Psoas muscle (tissue), 8 donors: ENCODE measurements around the gene HERPUD2. TPM values are rescaled to one million over a fixed set of nuclear protein-coding genes. Genes with fewer than 3 reads are reported as not detected.
A peak's percentile ranks its signal among the peaks of the same experiment; 100 is the strongest.

Source experiments
- ATAC-seq, 4 donors: fragments of 200-7000 bp; cut with Tn5 transposase; one replicate each; pipeline ENCODE4 v1.9.1; 2020; ENCODE audit warnings: moderate library complexity in 3 of 4, mild to moderate bottlenecking in 2 of 4
- DNase-seq, 2 donors: peaks; one replicate each; pipeline ENCODE4 v3.0.0-alpha.2; 2020
- H3K27ac ChIP-seq: fragments of 200-600 bp; one replicate; pipeline ENCODE4 v1.8.0; 2022
- H3K27me3 ChIP-seq, 3 donors: fragments of 200-600 bp in 1 of 3; one replicate each; pipeline versions ENCODE4 v1.6.1 to v1.8.0; 2013 to 2022; ENCODE audit warnings: low read length in 2 of 3, mild to moderate bottlenecking in 2 of 3, moderate library complexity in 1 of 3; ENCODE audit not compliant: insufficient read depth in 3 of 3
- H3K36me3 ChIP-seq, 2 donors: fragments of 200-600 bp in 1 of 2; one replicate each; pipeline versions ENCODE4 v1.6.1 to v1.8.0; 2013 to 2022; ENCODE audit warnings: low read depth in 1 of 2, mild to moderate bottlenecking in 1 of 2, moderate library complexity in 1 of 2; ENCODE audit not compliant: insufficient read depth in 1 of 2
- H3K4me1 ChIP-seq: fragments of 200-600 bp; one replicate; pipeline ENCODE4 v1.8.0; 2022
- H3K4me3 ChIP-seq: fragments of 200-600 bp; one replicate; pipeline ENCODE4 v1.8.0; 2022; ENCODE audit warnings: mild to moderate bottlenecking
- H3K9me3 ChIP-seq: fragments of 200-600 bp; one replicate; pipeline ENCODE4 v1.8.0; 2022
- WGBS, 3 donors: extraction: QIAGEN DNeasy Blood & Tissue Kit; methylation state at CpG; one replicate each; pipeline versions ENCODE4 v1.1.6 to v1.1.7; 2013; 5-methylcytosine and 5-hydroxymethylcytosine counted together
- intact Hi-C, 2 donors: fragments of 100-400 bp; cut with DNase I; formaldehyde crosslinking; loops; one replicate each; pipeline versions ENCODE4 v1.11.0 to v1.14.2; 2022
- polyA plus RNA-seq, 3 donors: library from polyadenylated mRNA; stranded (reverse); fragments of 200-250 nt; gene quantifications; one replicate each; pipeline ENCODE4 v1.2.3, GENCODE V29; 2013
- total RNA-seq, 4 donors: library from RNA; stranded (reverse); fragmentation: NEBNext Ultra II Directional in 2 of 4; extraction: Animal tissue kit (Norgen Biotek cat#: 25700) in 2 of 4; gene quantifications; one replicate each; pipeline versions ENCODE4 v1.2.1 to v1.2.4, GENCODE V29; 2021 to 2023
- TF ChIP-seq, protein P1 (sequence below): fragments of 200-600 bp; IDR thresholded peaks from one replicate; pipeline ENCODE4 v1.8.0; 2022; ENCODE audit warnings: antibody characterized with exemption
- donor health status: healthy with polysubstance abuse.
- donor health status: DM: no; HTN: no; CAD: no; lungs with moderate emphysema.
- donor health status: Bipolar disorder and iron deficiency.
- donor health status: healthy.
- donor health status: DM: yes; HTN: yes; CAD: no.
- donor health status: DM: no; HTN: no; CAD: no.
- donor health status: DM: no; HTN: no; CAD: no.
- donor health status: DM: yes; HTN: yes; CAD: no.

HERPUD2 gene
- total and polyA plus RNA-seq, 7 donors, result 7.9 to 21.5 (median 12.5) TPM

GRCh38 chr7:35646289-35647023 lies 48.5 kb downstream of the HERPUD2 start:
- H3K4me3 ChIP-seq, result no peak overlapping the region
- peaks cover 48% of the 10 kb centered on the region for H3K4me1 ChIP-seq
- no peak for DNase-seq
- no peaks in the 10 kb centered on the region for H3K9me3 ChIP-seq
- intact Hi-C loops, result loop anchor here in 1 of 2 donors (10.0 kb wide), 1 partner anchor 48 kb away; the partner anchor contains the start of gene HERPUD2
- 41 to 53% (median 43%) methylated on average over 3 of the region's 3 CpGs for WGBS, 3 donors
- H3K36me3 ChIP-seq, result no peaks in the 10 kb centered on the region
- TF ChIP-seq, protein P1, sequence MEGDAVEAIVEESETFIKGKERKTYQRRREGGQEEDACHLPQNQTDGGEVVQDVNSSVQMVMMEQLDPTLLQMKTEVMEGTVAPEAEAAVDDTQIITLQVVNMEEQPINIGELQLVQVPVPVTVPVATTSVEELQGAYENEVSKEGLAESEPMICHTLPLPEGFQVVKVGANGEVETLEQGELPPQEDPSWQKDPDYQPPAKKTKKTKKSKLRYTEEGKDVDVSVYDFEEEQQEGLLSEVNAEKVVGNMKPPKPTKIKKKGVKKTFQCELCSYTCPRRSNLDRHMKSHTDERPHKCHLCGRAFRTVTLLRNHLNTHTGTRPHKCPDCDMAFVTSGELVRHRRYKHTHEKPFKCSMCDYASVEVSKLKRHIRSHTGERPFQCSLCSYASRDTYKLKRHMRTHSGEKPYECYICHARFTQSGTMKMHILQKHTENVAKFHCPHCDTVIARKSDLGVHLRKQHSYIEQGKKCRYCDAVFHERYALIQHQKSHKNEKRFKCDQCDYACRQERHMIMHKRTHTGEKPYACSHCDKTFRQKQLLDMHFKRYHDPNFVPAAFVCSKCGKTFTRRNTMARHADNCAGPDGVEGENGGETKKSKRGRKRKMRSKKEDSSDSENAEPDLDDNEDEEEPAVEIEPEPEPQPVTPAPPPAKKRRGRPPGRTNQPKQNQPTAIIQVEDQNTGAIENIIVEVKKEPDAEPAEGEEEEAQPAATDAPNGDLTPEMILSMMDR, result no peak
- H3K27ac ChIP-seq, result peak overlapping the region; percentile 73
- no peaks in the 10 kb centered on the region for H3K27me3 ChIP-seq
- ATAC-seq, result no peak

GRCh38 chr7:35645691-35646090 lies 49.2 kb downstream of the HERPUD2 start:
- Histone ChIP-seq H3K4me1 (peaks cover 48% of the 10 kb centered on the region), H3K36me3 (no peaks in the 10 kb centered on the region), H3K4me3 (no peak overlapping the region), H3K27ac (no peak overlapping the region), H3K9me3 (no peaks in the 10 kb centered on the region), H3K27me3 (no peaks in the 10 kb centered on the region)
- WGBS, 3 donors, result 80 to 94% (median 89%) methylated on average over 4 of the region's 4 CpGs
- no peak for DNase-seq
- intact Hi-C loops, result loop anchor here in 1 of 2 donors (10.0 kb wide), 1 partner anchor 49 kb away; the partner anchor contains the start of gene HERPUD2
- TF ChIP-seq, protein P1, result no peak
- ATAC-seq, result no peak

- no peaks in the 10 kb centered on the region for H3K27me3 ChIP-seq
- TF ChIP-seq, protein P1, result no peak
- no peak overlapping the region for H3K27ac ChIP-seq
- intact Hi-C loops, result no loop called here
- no peaks in the 10 kb centered on the region for H3K4me1 ChIP-seq
- DNase-seq, result no peak
- WGBS, 3 donors, result 64 to 72% (median 70%) methylated on average over 3 of the region's 3 CpGs
- no peak overlapping the region for H3K4me3 ChIP-seq
- peaks cover 2 to 63% of the 10 kb centered on the region in 2 donors for H3K36me3 ChIP-seq
- no peaks in the 10 kb centered on the region for H3K9me3 ChIP-seq
- no peak for ATAC-seq
Observed at GRCh38 chr7:35630024-35630972, 64.6 kb downstream of the HERPUD2 start.

GRCh38 chr7:35624299-35625186 lies 70.4 kb downstream of the HERPUD2 start:
- Histone ChIP-seq H3K9me3 (no peaks in the 10 kb centered on the region), H3K36me3 (peaks cover 0 to 19% of the 10 kb centered on the region in 2 donors), H3K4me3 (no peak overlapping the region), H3K27me3 (no peaks in the 10 kb centered on the region), H3K4me1 (no peaks in the 10 kb centered on the region), H3K27ac (no peak overlapping the region)
- ATAC-seq (peak; percentile 65 to 94 (median 82)), DNase-seq (peak in 1 of 2 donors; percentile 17)
- WGBS, 3 donors, result 39 to 45% (median 42%) methylated on average over 16 of the region's 16 CpGs
- TF ChIP-seq, protein P1, result peak; percentile 79
- intact Hi-C loops, result loop anchor here (5.0 to 10.0 kb wide), 3 partner anchors 87 to 202 kb away; no protein-coding TSS in a partner anchor
